GM12891 (cell line): Measurements from ENCODE around the gene TELO2.

Experiments
- POLR2A ChIP-seq: IDR thresholded peaks from 2 replicates; pipeline ENCODE4 v1.6.1; 2011; ENCODE audit warnings: low read depth, low read length, control low read depth
- POLR2AphosphoS5 ChIP-seq: IDR thresholded peaks from 2 replicates; pipeline ENCODE4 v1.6.1; 2011; ENCODE audit warnings: low read depth, low read length, control low read depth

DNA sequence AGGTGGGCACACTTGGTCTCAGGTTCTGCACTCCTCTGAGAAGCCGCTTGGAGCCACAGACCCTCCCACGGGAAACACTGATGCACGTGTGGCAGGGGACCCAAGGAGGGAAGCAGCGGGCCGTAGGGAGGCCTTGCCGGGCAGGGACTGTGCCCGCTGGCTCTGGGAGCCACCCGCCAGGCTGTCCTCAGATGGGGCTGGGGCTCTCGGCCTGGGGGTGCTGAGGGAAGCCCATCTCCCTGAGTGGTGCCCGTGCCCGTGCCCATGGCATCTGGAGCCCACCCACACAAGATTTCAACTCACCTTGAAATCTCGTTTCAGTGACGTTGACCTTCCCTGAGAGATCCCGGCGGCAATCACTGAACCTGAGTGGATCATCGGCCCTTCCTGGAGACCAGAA is 36.2 kb upstream of the TELO2 start:
- TF ChIP-seq POLR2AphosphoS5: no peak
- no peak for TF ChIP-seq POLR2A
